GM19324 (cell line): Measurements from ENCODE around the gene SERGEF.
A peak's percentile ranks its signal among the peaks of the same experiment; 100 is the strongest.

Experiments
- ATAC-seq: cut with Tn5 transposase; IDR thresholded peaks from one replicate; pipeline ENCODE4 v1.9.1; 2021; ENCODE audit warnings: mild to moderate bottlenecking, moderate library complexity; ENCODE audit not compliant: unreplicated experiment, low FRiP score

Gene SERGEF

DNA sequence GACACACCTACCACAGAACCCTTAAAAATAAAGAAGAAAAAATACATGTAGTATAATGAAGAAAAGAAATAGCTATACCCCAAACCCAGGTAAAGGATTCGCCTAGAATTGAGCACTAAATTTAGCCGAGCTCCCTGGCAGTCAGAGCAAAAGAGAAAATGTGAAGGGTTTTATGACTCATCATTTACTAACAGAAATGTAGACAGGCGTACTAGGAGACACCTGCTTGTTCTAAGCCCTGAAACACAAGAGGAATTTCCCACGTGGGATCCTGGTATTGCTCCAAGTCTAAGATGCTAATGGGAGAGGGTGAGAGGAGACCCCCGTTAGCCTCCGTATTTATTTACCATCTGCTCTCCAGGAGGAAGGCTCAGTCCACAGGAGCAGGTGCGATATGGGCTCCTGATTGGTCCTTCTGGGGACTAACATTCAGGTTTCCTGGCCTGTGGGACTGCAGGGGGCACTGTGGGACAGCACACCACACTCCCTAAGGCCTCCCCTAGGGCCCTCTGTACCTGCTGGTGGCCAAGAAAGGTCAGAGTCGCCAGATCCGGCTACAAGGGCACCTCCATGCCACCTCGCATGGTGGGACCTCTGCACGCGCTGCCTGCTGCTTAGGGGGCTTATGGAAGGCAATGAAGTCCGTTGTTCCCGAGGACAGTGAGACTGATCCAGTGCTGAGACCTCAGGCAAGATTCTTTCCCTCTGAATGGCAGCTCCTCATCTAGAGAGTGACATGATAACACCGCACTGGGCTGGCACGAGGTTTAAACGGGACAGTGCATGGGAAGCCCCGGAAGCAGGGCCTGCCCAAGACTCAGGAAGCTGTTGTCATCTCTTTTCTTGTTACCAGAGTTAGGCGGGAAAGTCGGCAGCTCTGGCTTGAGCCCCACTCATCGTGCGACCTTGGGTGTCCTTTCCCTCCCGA is 252.5 kb downstream of the SERGEF start:
- ATAC-seq: peak; percentile 68

- no peak for ATAC-seq
Measured at GRCh38 chr11:17755891-17756290, 257.0 kb downstream of the SERGEF start.

DNA sequence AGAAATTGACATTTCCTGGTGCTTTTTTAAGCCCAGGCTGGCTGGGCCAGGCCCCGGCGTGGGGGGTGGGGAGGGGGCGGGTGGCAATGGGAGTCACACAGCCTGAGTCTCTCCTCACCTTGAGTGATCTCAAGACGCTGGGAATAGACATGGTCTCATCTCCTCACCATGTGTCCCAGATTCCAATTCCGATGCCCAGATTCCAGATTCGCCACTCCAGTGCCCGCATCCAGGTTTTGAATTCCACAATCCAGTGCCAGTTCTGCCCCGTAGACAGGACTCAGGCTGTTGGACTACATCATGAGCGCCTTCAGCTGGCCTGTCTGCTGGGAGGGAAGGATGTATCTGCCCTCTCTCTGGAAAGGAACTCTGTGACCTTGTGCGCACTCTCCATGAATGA is 259.2 kb downstream of the SERGEF start:
- no peak for ATAC-seq

DNA sequence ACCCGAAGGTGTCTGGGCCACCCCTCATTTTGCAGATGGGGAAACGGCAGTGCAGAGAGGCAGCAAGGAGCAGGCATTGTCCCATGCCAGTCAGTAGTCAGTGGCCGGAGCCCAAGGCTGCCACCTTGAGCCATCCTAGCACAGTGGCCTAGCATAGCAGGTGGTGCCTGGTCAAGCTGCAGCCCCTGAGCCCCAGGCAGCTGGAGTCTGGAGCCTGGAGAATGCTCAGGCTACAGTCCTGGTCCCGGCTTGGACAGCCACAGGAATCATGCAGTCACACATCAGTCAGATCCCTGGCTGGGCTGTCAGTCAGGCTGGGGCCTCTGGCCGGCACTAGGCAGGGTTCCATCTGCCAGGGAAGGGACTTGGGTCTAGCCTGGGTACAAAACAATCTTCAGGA is 259.7 kb downstream of the SERGEF start:
- no peak for ATAC-seq

GRCh38 chr11:17752144-17752543 is 260.7 kb downstream of the SERGEF start:
- ATAC-seq: no peak

- ATAC-seq: no peak
Measured at GRCh38 chr11:17751558-17751957, 261.3 kb downstream of the SERGEF start.

GRCh38 chr11:17750801-17751165 is 262.1 kb downstream of the SERGEF start:
- ATAC-seq: no peak

DNA sequence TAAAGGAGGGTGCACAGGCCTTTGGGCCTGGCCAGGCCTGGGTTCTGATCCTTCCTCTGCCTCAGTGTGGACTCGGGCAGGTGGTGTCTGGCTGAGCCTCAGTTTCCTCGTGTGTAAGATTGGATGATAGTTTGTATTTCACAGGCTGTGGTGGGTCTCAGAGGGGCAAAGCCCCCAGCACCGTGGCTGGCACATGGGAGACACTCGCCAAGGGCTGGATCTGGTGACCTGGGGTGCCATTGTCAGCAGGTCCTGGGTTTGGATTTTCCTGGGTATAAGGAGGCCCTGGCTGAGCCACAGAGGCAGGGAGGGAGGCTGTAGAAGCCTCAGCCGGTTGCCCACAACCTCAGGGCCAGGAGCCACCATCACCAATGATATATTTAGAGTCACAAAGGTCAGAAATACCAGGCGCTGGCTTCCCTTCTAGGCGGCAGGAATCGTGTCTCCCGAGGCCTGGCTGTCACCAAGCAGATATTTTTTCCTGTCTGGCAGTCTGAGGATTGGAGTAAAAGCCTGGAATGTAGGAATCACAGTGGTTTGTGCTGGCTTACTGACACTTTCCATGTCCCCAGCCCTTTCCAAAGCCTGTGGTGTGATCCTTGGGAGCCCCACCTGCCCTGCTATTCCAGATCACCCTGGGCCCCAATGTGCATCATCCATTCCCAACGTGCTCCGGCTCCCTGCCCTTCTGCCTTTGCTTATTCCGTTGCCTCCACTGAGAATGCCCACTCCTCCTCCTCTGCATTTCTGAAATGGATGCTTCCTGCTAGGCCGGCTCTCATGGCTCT is 262.6 kb downstream of the SERGEF start:
- ATAC-seq: no peak

GRCh38 chr11:17748761-17749721 is 263.8 kb downstream of the SERGEF start:
- ATAC-seq: no peak

DNA sequence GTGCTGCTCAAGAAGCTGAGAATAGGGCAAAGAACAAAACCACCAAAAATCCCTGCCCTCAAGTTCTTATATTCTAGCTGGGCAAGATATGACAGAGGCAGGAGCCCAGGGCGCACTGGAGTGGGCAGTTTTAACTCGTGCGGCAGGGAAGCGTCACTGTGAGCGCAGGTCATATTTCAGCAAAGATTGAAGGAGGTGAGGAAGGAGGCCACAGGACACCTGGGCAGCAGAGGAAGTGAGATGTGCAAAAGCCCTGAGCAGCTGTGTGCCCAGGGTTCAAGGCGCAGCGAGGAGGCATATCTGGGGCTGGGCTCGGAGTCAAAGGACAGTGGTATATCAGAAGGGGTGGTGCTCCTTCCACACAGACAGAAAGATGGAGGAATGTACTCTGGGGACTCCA is 264.8 kb downstream of the SERGEF start:
- no peak for ATAC-seq

DNA sequence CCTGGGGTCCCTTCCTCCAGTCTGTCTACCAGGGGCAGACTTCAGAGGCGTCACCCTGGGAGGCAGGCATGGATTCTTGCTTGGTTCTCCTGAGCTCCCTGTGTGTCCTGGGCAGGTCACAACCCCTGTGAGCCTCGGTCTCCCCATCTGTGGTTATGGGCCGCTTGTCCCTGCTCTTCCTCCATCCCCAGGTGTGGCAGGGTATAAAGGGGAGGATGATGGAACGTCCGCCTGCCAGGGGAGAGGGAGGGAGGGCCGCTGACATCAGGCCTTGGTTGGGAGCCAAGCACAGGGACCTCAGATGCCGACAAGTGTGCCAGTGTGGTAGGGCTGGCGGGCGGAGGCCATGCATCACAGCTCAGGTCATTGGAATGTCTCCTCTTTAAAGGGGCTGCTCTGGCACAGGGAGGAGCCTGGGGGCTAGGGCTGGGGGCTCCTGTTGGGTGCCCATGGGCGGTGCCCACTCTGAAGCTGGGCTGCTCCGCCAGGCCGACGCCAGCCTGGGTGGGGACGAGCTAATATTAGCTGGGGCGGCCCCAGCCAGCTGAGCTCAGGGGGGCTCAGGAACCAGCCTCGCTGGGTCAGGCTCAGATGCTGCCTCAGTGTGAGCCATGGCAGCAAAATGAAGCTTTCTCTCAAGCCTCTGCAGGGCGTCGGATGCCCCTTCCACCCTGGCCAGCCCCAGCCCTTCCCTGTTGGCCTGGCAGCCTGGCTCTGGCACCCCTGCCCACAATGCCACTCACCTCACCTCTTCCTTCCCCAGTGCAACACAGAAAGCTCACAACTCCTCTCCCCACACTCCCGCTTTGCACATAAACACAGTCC is 265.5 kb downstream of the SERGEF start:
- no peak for ATAC-seq

DNA sequence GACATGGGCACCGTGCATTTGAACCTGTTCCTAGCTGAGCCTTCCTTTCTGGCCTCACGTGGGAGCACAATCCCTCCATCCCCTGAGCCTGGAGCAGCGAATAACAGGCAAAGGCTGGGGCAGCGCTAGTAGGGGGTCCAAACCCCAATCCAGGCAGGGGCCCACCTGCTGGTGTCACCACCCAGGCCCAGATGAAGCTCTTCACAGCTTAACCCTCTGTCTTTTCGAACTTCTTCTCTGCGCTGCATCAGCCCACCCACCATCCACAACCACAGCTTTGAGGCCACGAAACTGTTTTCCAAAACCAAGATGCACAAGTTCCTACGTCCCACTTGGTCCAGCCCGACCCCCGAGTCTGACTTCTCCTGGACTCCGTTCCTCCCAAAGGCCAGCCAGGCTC is 266.8 kb downstream of the SERGEF start:
- ATAC-seq: no peak

DNA sequence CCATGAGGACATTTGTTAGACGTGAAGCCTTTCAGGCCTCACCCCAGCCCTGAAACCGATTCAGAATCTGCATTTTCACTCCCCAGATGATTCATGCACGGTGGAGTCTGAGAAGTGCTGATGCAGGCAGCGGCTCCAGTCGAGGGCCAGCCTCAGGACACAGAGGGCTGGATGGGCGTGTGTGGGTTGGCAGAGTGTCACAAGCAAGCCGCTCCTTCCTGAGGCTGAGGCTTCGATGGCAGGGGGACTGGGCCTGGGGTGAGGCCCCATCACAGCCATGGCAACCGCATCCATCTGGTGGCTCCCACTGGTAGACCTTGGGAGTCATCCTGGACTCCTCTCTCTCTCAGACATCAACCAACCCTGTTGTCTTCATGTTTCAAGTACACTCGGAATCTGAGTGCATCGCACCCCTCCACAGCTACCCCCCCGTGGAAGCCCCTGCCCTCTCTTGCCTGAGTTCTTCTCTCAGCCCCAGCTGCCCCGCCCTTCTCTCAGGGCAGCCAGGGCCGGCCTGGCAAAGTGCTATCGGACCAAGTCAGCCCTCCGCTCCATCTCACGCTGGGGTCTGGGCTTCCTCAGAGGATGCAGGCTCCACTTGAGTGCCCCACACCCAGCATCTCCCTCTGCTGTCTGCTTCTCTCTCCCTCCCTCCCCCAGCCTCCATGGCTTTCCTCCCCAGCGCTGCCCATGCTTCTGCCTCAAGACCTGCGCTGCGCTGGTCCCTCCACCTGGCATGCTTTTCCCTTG is 267.6 kb downstream of the SERGEF start:
- ATAC-seq: no peak

DNA sequence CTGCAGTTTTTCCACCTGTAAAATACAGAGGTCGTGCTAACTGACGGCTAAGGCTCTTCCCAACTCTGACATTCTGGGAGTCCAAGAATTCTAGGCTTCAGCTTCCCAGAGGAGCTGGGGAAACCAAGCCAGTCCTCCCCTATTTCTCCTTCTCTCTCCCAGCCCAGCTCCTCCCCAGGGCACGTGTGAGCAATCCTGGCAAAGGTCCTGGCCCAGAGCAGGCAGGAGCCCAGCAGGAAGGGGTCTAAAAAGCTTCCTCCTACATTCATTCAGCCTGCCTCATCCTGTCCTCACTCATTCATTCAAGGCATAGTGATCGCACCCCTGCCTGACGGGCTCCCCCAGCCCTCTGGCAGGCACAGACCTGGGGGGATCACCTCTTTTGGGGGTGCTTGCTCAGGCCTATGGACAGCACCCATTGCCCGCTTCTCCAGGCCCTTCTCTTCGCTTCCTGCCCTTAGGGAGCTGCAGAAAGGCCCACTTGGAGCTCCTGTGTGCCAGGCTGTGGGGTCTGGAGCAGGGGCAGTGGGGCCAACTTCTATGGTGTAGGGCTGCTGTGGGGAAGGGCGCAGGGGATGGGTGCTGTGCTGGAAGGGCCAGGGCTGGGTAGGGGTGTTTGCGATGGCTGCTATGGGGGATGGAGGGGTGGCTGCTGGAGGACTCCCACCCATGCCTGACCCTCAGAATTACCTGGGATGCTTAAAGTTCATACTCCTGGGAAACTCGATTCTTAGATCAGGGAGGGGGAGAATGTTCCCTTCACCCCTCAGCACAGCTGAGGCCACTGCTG is 268.5 kb downstream of the SERGEF start:
- ATAC-seq: no peak

DNA sequence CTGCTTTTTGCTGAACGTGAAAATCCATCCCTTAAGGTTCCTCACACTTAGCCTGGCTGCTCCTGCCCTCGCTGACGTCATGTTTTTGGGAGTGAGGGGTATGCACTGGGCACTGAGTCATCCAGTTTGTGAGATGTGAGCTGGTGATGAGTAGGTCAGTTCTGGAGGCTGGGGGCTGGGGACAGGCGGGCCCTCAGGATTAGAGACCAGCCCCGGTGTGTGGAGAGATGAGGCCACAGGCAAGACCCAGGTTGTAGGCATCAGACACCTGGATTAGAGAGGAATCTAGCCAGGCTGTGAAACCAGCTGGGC is 269.1 kb downstream of the SERGEF start:
- ATAC-seq: no peak

DNA sequence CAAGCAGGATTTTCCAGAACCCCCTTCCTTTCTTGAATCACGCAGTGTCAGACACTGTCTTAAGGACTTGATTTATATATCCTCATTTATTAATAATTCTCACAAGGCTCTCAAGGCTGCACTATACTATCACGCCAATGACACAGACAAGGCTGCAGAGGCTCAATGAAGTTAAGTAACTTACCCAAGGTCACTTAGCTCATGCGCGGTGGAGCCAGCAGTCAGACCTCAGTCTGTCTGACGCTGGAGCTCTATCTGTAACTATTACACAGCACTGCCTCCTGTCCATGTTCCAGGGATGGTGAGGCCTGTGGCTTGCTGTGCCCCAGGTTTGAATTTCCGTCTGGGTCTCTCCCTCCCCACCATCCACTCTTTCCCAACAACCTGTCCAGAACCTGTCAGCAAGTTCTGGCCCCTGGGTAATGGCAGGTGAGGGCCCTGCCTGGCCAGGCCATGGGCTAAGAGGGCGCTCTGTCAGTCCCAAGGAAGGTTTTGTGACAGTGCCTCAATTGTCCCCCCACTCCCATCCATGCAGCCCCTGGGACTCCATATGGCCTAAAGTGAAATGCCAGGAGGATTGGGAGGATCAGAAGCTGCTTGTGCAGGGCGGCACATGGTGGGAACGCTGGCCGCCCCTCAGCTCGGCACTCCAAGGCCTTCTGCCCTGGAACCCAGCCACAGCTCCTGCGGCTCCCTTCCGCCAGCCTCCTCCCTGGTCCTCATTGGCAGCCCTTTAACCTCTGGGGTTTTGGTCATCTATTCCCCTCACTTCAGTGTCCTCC is 269.6 kb downstream of the SERGEF start:
- no peak for ATAC-seq

GRCh38 chr11:17742019-17742418 is 270.8 kb downstream of the SERGEF start:
- ATAC-seq: no peak

DNA sequence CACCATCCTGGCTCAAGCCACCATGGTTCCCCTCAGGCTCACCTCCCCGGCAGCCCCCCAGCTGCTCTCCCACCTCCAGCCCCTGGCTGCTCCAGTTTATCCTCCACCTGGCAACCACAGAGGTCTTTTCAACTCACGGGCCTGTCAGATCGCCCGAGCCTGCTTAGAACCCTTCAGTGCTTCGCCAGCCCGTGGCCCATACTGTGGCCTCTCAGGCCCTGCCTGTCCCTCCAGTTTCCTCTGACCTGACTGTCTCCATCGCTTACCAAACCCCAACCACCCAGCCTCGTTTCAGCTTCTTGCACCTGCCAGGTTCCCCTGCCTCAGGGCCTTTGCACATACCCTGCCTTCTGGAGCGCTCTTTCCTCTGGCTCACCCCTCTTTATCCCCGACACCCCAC is 271.4 kb downstream of the SERGEF start:
- no peak for ATAC-seq
